Stimulated activated CD8-positive, alpha-beta memory T cell treated with anti-CD3 and anti-CD28 coated beads, Interleukin-7, amount 100 ng/mL, for 4 hours (primary cell): ENCODE data around the gene SLC24A3.

ENCODE experiments used
- DNase-seq, 2 donors: peaks; one replicate each; pipeline ENCODE4 v3.0.0-alpha.2; 2020; ENCODE audit warnings: low read depth in 2 of 2

SLC24A3 gene

GRCh38 chr20:19241440-19241839, 29.0 kb downstream of the SLC24A3 start:
- no peak for DNase-seq

GRCh38 chr20:19244291-19244690, 31.8 kb downstream of the SLC24A3 start:
- DNase-seq, result no peak

- DNase-seq, result no peak
Observed at GRCh38 chr20:19249106-19249879, 36.9 kb downstream of the SLC24A3 start.

- no peak for DNase-seq
Observed at GRCh38 chr20:19250346-19250745, 37.9 kb downstream of the SLC24A3 start.

GRCh38 chr20:19251506-19251905, 39.1 kb downstream of the SLC24A3 start:
- DNase-seq, result no peak

GRCh38 chr20:19251958-19252357, 39.5 kb downstream of the SLC24A3 start:
- no peak for DNase-seq

- DNase-seq, result no peak
Observed at GRCh38 chr20:19252451-19253120, 40.1 kb downstream of the SLC24A3 start.

GRCh38 chr20:19253316-19253715, 40.9 kb downstream of the SLC24A3 start:
- no peak for DNase-seq

- DNase-seq, result no peak
Observed at GRCh38 chr20:19253916-19254820, 41.7 kb downstream of the SLC24A3 start.

- no peak for DNase-seq
Observed at GRCh38 chr20:19254956-19255355, 42.5 kb downstream of the SLC24A3 start.

- DNase-seq, result no peak
Observed at GRCh38 chr20:19256085-19256484, 43.6 kb downstream of the SLC24A3 start.

- no peak for DNase-seq
Observed at GRCh38 chr20:19256906-19257595, 44.6 kb downstream of the SLC24A3 start.

- DNase-seq, result no peak
Observed at GRCh38 chr20:19257865-19258264, 45.4 kb downstream of the SLC24A3 start.

GRCh38 chr20:19259141-19259591, 46.7 kb downstream of the SLC24A3 start:
- DNase-seq, result no peak

DNA sequence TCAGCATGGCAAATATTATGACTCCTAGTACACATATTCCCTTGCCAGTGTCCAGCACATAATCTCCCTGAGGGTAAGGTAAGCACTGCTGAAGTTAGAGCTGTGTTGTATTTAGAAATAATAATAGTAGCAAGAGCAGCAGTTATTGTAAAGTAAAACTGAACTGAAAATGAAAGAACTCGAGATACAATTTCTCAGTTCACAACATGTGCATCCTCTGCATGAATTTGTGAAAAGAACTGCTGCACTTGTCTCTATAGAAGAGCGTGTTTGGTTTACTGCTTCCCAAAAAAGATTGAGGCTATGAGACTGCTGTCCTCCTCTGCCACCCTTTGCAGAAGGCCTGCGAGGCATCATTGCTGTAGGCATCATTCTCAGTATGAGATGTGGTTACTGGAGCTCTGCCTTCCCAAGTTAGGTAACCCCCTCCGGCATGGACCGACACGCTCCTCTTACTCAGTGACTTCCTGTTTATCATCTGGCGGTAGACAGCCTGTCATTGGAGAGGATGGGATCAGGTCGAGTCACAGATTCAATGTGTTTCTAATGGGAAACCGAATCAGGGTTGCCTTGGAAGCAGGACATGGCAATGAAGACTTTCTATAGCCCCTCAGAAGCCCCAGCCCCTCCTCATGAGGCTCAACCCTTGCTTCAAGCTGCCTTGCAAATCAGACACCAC, 48.1 kb downstream of the SLC24A3 start:
- no peak for DNase-seq

GRCh38 chr20:19264191-19264590, 51.7 kb downstream of the SLC24A3 start:
- DNase-seq, result no peak

GRCh38 chr20:19265646-19266374, 53.4 kb downstream of the SLC24A3 start:
- DNase-seq, result no peak

DNA sequence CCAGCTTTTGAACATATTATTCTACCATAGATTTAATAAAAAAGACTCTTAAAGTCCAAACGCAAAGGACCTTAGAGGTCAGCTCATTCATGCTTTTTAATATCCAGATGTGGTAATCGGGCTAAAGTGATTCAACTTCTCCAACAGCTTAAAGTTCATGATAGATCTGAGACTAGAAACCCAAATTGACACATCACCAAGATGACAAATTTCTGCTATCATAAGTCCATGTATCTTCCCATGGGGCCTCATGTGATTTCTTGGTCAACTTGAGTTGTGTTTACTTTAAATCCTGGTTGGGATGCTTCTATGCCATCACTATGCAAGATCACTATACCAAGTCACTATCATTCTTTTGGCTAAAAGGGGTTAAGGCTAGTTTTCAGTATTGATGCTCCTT, 56.0 kb downstream of the SLC24A3 start:
- no peak for DNase-seq

- no peak for DNase-seq
Observed at GRCh38 chr20:19269737-19270340, 57.4 kb downstream of the SLC24A3 start.
